ENCODE data around the gene LBHD2. TPM values are rescaled to one million over a fixed set of nuclear protein-coding genes. Genes with fewer than 3 reads are reported as not detected.

The LBHD2 gene
- total RNA-seq, 1 donor from 2014 or later: not detected

- no peak for TF ChIP-seq CTCF (conservative IDR thresholded peaks at IDR 0.05; ENCODE audit: low read depth, low read length)
- DNase-seq (ENCODE audit: low read depth): no peak
- peak overlapping the region; percentile 44 for H3K4me3 ChIP-seq (ENCODE audit: low read depth, low read length)
These were observed 42.9 kb downstream of the LBHD2 start for GRCh38 chr14:103126873-103127304.

DNA sequence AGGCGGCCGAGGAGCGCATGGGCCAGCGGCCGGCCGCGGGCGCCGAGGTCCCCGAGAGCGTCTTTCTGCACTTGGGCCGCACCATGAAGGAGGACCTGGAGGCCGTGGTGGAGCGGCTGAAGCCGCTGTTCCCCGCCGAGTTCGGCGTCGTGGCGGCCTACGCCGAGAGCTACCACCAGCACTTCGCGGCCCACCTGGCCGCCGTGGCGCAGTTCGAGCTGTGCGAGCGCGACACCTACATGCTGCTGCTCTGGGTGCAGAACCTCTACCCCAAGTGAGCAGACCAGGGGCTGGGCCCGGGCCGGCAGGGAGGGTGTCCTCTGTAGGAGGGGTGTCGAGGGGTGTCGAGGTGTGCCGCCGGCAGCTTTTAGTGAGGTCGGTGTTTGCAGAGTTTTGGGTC, 43.3 kb downstream of the LBHD2 start:
- peak overlapping the region; percentile 31 for H3K4me3 ChIP-seq (ENCODE audit: low read depth, low read length)
- no peak for DNase-seq (ENCODE audit: low read depth)
- TF ChIP-seq CTCF (conservative IDR thresholded peaks at IDR 0.05; ENCODE audit: low read depth, low read length): no peak

DNA sequence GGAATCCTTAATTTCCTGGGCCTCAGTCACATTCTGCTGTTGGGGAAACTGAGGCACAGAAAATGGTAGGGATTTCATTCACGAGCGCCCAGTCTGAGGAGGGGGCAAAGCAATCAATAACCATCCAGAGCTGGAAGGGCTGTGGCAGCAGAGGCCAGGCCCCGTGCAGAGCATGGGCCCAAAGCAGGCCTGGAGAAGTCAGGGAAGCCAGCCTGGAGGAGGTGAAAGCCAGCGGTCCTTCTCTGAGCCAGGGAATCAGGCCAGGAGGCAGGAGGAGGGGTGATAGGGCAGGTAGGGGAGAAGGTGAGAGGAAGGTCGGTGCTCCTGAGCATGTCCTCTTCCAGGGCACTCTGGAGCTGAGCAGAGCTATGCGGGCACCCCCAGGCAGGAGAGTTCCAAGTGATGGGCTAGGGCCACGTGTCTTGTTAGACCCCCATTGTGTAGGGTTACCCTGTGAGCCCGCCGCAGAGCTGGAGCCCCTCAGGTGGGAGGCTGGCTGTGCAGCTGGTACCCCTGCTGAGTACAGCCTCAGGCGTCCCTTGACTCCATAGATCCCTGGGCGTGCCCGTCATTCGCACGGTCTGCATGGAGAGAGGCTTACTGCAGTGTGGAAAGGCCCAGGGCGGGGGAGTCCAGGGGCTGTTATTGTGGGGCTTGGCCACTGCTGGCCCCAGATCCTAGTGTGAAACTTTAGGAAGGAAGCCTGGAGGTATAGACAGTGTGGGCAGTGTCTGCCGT, 44.0 kb downstream of the LBHD2 start:
- no peak for DNase-seq (ENCODE audit: low read depth)

DNA sequence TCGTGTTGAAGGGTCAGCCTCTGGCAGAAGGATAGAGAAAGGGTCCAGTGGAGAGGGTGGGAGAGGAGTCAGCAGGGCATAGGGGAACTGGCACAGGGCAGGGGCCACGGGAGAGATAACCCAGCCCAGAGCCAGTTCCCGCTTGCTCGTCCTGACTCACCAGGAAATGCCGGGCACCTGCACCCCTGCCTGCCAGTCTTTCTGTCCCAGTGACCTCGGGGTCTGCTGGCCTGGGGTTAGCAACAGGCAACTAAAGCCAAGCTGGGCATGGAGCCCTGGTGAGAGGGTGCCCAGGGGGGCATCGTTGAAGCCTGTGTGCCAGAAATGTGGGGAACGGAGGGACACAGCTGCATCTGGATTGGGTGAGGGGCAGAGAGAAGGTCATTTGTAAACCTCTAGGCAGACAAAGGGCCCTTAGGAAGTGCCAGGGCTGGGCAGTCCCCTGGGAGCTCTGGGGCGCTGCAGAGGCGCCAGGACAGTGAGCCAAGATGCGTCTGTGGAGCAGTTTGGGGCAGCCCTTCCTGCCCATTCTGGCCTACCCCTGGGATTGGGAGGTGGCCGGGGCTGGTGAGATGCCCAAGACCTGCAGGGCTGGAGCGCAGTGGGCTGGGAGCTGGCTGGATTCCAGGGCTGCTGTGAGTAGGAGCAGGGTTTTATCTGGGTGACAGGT, 44.8 kb downstream of the LBHD2 start:
- TF ChIP-seq CTCF (conservative IDR thresholded peaks at IDR 0.05; ENCODE audit: low read depth, low read length): no peak
- DNase-seq (ENCODE audit: low read depth): no peak
- H3K4me3 ChIP-seq (ENCODE audit: low read depth, low read length): peak overlapping the region; percentile 13

More for the DNA sequence above, 44.0 kb downstream of the LBHD2 start:
- TF ChIP-seq CTCF (conservative IDR thresholded peaks at IDR 0.05; ENCODE audit: low read depth, low read length): no peak
- H3K4me3 ChIP-seq (ENCODE audit: low read depth, low read length): peak overlapping the region; percentile 31

DNA sequence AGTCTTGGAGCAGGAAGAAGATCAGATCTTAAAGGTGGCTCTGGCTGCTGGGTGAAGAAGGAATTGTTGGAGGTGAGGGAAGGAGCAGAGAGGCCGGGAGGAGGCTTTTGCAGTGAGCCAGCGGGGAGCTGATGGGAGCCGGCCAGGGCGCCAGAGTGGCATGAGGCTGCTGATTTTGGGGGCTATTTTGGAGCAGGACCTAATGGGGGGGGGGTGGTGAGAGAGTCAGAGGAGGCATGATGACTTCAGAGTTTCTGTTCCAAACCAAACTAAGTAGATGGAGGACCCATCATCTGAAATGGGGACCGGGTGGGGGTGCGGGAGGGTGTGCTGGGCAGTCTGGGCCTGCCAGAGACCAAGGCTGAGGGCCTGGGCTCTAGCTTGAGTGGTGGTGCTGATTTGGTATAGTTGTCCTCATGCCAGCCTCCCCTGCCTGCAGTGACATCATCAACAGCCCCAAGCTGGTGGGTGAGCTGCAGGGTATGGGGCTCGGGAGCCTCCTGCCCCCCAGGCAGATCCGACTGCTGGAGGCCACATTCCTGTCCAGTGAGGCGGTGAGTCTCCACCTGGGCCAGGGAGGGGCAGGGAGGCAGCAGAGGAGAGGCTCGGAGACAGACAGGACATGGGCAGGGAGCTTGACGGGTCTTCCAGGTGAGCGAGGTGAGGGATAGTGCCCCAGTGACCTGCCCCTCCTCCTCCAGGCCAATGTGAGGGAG, 45.4 kb downstream of the LBHD2 start:
- no peak overlapping the region for H3K4me3 ChIP-seq (ENCODE audit: low read depth, low read length)
- TF ChIP-seq CTCF (conservative IDR thresholded peaks at IDR 0.05; ENCODE audit: low read depth, low read length): no peak
- DNase-seq (ENCODE audit: low read depth): no peak

DNA sequence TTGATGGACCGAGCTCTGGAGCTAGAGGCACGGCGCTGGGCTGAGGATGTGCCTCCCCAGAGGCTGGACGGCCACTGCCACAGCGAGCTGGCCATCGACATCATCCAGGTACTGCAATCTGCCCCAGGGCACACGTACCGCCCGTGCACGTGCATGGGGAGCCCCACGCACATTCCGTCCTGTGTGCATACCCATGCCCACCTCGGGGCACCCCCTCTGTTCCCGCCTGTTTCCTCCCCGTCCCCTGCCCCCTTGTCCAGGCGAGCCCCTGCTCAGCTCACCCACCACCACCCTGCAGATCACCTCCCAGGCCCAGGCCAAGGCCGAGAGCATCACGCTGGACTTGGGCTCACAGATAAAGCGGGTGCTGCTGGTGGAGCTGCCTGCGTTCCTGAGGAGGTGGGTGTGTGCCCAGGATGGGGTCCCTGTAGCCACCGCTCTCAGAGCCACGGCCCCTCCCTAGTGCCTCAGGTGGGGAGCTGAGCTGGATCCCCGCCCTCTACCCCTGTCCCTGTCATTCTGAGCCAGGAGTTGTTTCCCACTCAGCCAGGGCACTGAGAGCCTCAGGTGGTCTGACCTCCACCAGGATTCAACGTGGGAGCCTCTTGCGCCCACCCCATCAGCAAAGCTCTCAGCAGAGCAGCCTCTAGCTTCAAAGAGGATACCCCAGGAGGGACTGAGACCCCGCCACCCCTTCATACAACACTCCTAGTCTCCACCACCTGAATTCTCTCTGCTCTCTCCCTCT, 46.2 kb downstream of the LBHD2 start:
- TF ChIP-seq CTCF (conservative IDR thresholded peaks at IDR 0.05; ENCODE audit: low read depth, low read length): no peak
- no peak for DNase-seq (ENCODE audit: low read depth)
- no peak overlapping the region for H3K4me3 ChIP-seq (ENCODE audit: low read depth, low read length)

Measured in epithelial cell of proximal tubule (primary cell).